GM18520 (cell line): ENCODE measurements around the gene RNFT2.
"Not testable (repeated sequence)": the region's sequence is repeated elsewhere in the genome, so short reads cannot be mapped to it uniquely, and the experiment has no call there.

Experiments
- ATAC-seq: cut with Tn5 transposase; IDR thresholded peaks from one replicate; pipeline ENCODE4 v1.9.1; 2021; ENCODE audit not compliant: unreplicated experiment

The RNFT2 gene

GRCh38 chr12:116794725-116795124, 56.6 kb downstream of the RNFT2 start:
- ATAC-seq = no peak

- no peak for ATAC-seq
Observed at GRCh38 chr12:116797885-116798284, 59.8 kb downstream of the RNFT2 start.

- ATAC-seq = no peak
Observed at GRCh38 chr12:116798719-116799118, 60.6 kb downstream of the RNFT2 start.

GRCh38 chr12:116799955-116800354, 61.8 kb downstream of the RNFT2 start:
- no peak for ATAC-seq

- no peak for ATAC-seq
Observed at GRCh38 chr12:116800918-116801317, 62.8 kb downstream of the RNFT2 start.

- ATAC-seq = no peak
Observed at GRCh38 chr12:116802018-116802417, 63.9 kb downstream of the RNFT2 start.

GRCh38 chr12:116803013-116803736, 65.1 kb downstream of the RNFT2 start:
- ATAC-seq = no peak

GRCh38 chr12:116804051-116804450, 65.9 kb downstream of the RNFT2 start:
- ATAC-seq = no peak

GRCh38 chr12:116806845-116807440, 68.8 kb downstream of the RNFT2 start:
- no peak for ATAC-seq

GRCh38 chr12:116807546-116807945, 69.4 kb downstream of the RNFT2 start:
- no peak for ATAC-seq

GRCh38 chr12:116808113-116809105, 70.3 kb downstream of the RNFT2 start:
- no peak for ATAC-seq

GRCh38 chr12:116812238-116812637, 74.1 kb downstream of the RNFT2 start:
- ATAC-seq = no peak

GRCh38 chr12:116813271-116814041, 75.3 kb downstream of the RNFT2 start:
- ATAC-seq = no peak

- not testable (repeated sequence) for ATAC-seq
Observed at GRCh38 chr12:116814766-116815165, 76.7 kb downstream of the RNFT2 start.

GRCh38 chr12:116818341-116818856, 80.3 kb downstream of the RNFT2 start:
- no peak for ATAC-seq

- peak; percentile 79 for ATAC-seq
Observed at GRCh38 chr12:116818948-116819832, 81.1 kb downstream of the RNFT2 start.

GRCh38 chr12:116820064-116820656, 82.0 kb downstream of the RNFT2 start:
- no peak for ATAC-seq

GRCh38 chr12:116821291-116821690, 83.2 kb downstream of the RNFT2 start:
- ATAC-seq = no peak

GRCh38 chr12:116827432-116827831, 89.3 kb downstream of the RNFT2 start:
- ATAC-seq = no peak
